ENCODE measurements around the gene PPP2R2C.

DNA sequence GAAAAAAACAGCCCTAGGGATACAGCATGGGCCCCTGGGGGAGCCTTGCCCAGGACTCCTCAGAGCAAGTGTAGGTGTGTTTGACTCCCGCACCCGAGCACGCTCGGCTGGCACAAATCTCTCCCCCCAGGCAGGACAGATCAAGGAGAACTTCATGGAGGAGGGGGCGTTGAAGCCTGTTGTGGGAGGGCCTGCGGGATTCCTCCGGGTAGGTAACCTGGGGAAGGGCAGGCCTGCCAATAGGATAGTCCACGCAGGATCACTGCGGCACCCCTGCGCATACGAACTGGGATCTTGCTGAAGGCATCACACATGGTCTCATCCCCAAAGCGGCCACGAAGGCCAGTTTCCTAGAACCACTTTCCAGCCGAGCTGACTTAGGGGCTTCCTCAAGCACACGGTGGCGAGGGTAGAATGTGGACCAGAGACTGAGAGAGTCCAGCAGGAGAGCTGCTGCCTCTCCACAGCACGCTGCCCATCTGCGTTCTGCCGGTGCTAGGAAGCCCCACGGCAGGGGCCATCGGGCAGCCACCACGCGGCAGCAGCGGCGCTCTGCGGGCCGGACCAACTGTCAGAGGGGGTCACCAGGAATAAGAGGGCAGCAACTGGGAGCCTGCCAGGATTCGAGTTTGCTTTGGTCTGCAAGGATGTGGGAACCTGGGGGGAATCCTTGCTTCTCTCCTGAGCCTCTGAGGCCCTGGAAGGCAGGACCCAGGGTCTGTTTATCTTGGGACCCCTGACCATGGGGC, 145.9 kb downstream of the PPP2R2C start:
- TF ChIP-seq, protein P1, sequence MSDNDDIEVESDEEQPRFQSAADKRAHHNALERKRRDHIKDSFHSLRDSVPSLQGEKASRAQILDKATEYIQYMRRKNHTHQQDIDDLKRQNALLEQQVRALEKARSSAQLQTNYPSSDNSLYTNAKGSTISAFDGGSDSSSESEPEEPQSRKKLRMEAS (IDR thresholded peaks at IDR 0.05; ENCODE audit: low read depth, low read length): no peak
- TF ChIP-seq, protein P2, sequence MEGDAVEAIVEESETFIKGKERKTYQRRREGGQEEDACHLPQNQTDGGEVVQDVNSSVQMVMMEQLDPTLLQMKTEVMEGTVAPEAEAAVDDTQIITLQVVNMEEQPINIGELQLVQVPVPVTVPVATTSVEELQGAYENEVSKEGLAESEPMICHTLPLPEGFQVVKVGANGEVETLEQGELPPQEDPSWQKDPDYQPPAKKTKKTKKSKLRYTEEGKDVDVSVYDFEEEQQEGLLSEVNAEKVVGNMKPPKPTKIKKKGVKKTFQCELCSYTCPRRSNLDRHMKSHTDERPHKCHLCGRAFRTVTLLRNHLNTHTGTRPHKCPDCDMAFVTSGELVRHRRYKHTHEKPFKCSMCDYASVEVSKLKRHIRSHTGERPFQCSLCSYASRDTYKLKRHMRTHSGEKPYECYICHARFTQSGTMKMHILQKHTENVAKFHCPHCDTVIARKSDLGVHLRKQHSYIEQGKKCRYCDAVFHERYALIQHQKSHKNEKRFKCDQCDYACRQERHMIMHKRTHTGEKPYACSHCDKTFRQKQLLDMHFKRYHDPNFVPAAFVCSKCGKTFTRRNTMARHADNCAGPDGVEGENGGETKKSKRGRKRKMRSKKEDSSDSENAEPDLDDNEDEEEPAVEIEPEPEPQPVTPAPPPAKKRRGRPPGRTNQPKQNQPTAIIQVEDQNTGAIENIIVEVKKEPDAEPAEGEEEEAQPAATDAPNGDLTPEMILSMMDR (IDR thresholded peaks at IDR 0.05; ENCODE audit: low read depth, low read length): no peak
- no peak for TF ChIP-seq POLR2A (IDR thresholded peaks at IDR 0.05; ENCODE audit: extremely low read depth, insufficient read length)

All from NB4 (cell line).